Caco-2 (cell line): Measurements from ENCODE around the gene STAT3. TPM values are rescaled to one million over a fixed set of nuclear protein-coding genes. Genes with fewer than 3 reads are reported as not detected.

Source experiments
- BruUV-seq: library from RNA; stranded (reverse); fragments of 400-500 nt; replicated peaks from 2 replicates; lab custom pipeline; 2021; lab: Mats Ljungman, UMichigan
- CTCF ChIA-PET: fragments of 300-600 bp; sonication (Branson Sonifier 250); formaldehyde crosslinking; loops from one replicate; lab custom pipeline; 2022; ENCODE audit warnings: antibody characterized with exemption; lab: Charles Lee
- POLR2A ChIA-PET: fragments of 300-600 bp; sonication (Branson Sonifier 250); formaldehyde crosslinking; loops from one replicate; lab custom pipeline; 2022; ENCODE audit warnings: antibody characterized with exemption; lab: Charles Lee
- DNase-seq, 2 experiments: peaks; one replicate each; pipeline versions ENCODE4 v3.0.0 to v3.0.0-alpha.2; 2020 to 2022
- H3K27me3 ChIP-seq: replicated peaks from 2 replicates; pipeline ENCODE4 v1.6.0; 2011; ENCODE audit warnings: low read length; ENCODE audit not compliant: control insufficient read depth, insufficient read depth
- H3K36me3 ChIP-seq: 2 replicates; pipeline ENCODE4 v1.5.1; 2011; ENCODE audit warnings: low read length; ENCODE audit not compliant: control insufficient read depth, insufficient read depth
- H3K4me1 ChIP-seq: fragments of 250-450 bp; sonication (Bioruptor Pico); 2 replicates; pipeline ENCODE4 v1.5.1; 2020; ENCODE audit warnings: mild to moderate bottlenecking
- H3K4me3 ChIP-seq: 2 replicates; pipeline ENCODE4 v1.5.1; 2011; ENCODE audit warnings: low read depth, mild to moderate bottlenecking, control low read depth, low read length
- H3K9me3 ChIP-seq: fragments of 250-450 bp; sonication (Bioruptor Pico); 2 replicates; pipeline ENCODE4 v1.5.1; 2020; ENCODE audit warnings: mild to moderate bottlenecking, moderate library complexity
- H3K27ac Mint-ChIP-seq: one replicate; pipeline ENCODE4 v1.8.0; 2022; ENCODE audit warnings: mixed read lengths; ENCODE audit not compliant: unreplicated experiment
- H3K27me3 Mint-ChIP-seq: one replicate; pipeline ENCODE4 v1.8.0; 2022; ENCODE audit warnings: mixed read lengths; ENCODE audit not compliant: insufficient read depth, unreplicated experiment
- H3K36me3 Mint-ChIP-seq: one replicate; pipeline ENCODE4 v1.8.0; 2022; ENCODE audit warnings: mild to moderate bottlenecking, mixed read lengths; ENCODE audit not compliant: insufficient read depth, unreplicated experiment
- H3K4me1 Mint-ChIP-seq: one replicate; pipeline ENCODE4 v1.8.0; 2022; ENCODE audit warnings: low read depth, mixed read lengths; ENCODE audit not compliant: unreplicated experiment
- H3K4me3 Mint-ChIP-seq: one replicate; pipeline ENCODE4 v1.8.0; 2022; ENCODE audit warnings: mild to moderate bottlenecking, moderate library complexity, mixed read lengths; ENCODE audit not compliant: unreplicated experiment
- H3K9me3 Mint-ChIP-seq: one replicate; pipeline ENCODE4 v1.8.0; 2022; ENCODE audit warnings: mixed read lengths; ENCODE audit not compliant: unreplicated experiment
- intact Hi-C: fragments of 100-400 bp; cut with micrococcal nuclease; formaldehyde crosslinking; loops from one replicate; pipeline ENCODE4 v1.10.0; 2022; ENCODE audit not compliant: unreplicated experiment
- total RNA-seq: library from RNA; stranded (reverse); gene quantifications from 2 replicates; pipeline ENCODE4 v1.2.3, GENCODE V29; 2022
- TF ChIP-seq, protein P1 (sequence below), 2 experiments: fragments of 200-600 bp in 1 of 2; IDR thresholded peaks; 1 replicate in 1 of 2; 2 replicates in 1 of 2; pipeline versions ENCODE4 v1.5.1 to v1.8.0; 2011 to 2022; ENCODE audit warnings: antibody characterized with exemption in 1 of 2, control low read depth in 1 of 2, inconsistent platforms in 1 of 2, low read depth in 1 of 2, low read length in 1 of 2, mild to moderate bottlenecking in 1 of 2, moderate library complexity in 1 of 2; ENCODE audit not compliant: insufficient read depth in 1 of 2, severe bottlenecking in 1 of 2, unreplicated experiment in 1 of 2

Gene STAT3
- total RNA-seq, 1 experiment from 2014 or later, result 73.7 TPM

DNA sequence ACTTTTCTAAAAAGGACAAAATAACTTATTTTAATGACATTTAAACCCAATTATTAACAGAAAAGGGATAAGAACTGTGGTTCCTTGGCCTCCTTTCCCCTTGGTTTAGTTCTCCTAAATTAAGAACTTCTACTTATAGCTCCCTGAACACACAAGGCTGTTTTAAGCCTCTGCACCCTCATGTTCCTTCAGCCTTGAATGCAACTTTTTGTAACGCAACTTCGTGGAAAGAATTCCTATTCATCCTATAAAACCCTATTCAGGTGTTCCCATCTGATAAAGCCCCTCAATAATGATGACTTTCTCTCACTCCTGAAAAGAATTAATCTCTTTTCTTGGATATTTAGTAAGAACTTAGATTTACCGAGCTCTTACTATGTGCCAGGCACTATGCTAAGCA is 6.3 kb downstream of the STAT3 start:
- no peaks in the 10 kb centered on the region; the same call in 1 of the 2 replicates for H3K36me3 ChIP-seq
- H3K4me3 ChIP-seq, result no peak overlapping the region
- H3K4me1 ChIP-seq, result peaks cover 17% of the 10 kb centered on the region
- H3K27me3 Mint-ChIP-seq, result no peaks in the 10 kb centered on the region
- intact Hi-C loops, result no loop called here
- H3K36me3 Mint-ChIP-seq, result peaks cover 4% of the 10 kb centered on the region
- POLR2A ChIA-PET, result no interaction called here
- no peaks in the 10 kb centered on the region for H3K9me3 Mint-ChIP-seq
- TF ChIP-seq, protein P1, sequence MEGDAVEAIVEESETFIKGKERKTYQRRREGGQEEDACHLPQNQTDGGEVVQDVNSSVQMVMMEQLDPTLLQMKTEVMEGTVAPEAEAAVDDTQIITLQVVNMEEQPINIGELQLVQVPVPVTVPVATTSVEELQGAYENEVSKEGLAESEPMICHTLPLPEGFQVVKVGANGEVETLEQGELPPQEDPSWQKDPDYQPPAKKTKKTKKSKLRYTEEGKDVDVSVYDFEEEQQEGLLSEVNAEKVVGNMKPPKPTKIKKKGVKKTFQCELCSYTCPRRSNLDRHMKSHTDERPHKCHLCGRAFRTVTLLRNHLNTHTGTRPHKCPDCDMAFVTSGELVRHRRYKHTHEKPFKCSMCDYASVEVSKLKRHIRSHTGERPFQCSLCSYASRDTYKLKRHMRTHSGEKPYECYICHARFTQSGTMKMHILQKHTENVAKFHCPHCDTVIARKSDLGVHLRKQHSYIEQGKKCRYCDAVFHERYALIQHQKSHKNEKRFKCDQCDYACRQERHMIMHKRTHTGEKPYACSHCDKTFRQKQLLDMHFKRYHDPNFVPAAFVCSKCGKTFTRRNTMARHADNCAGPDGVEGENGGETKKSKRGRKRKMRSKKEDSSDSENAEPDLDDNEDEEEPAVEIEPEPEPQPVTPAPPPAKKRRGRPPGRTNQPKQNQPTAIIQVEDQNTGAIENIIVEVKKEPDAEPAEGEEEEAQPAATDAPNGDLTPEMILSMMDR (IDR thresholded peaks at IDR 0.05; ENCODE audit: insufficient read depth in 1 of 2, low read depth in 1 of 2, low read length in 1 of 2, severe bottlenecking in 1 of 2, unreplicated experiment in 1 of 2), result no peak
- BruUV-seq, result no TSS peak
- H3K27ac Mint-ChIP-seq, result no peak overlapping the region
- CTCF ChIA-PET, result interaction anchor here (0.6 kb wide), 1 partner anchor 15 kb away, joined by 5 read pairs; no protein-coding TSS in a partner anchor
- H3K27me3 ChIP-seq, result no peaks in the 10 kb centered on the region
- no peak overlapping the region for H3K4me3 Mint-ChIP-seq
- no peak for DNase-seq
- peaks cover 17% of the 10 kb centered on the region for H3K4me1 Mint-ChIP-seq
- H3K9me3 ChIP-seq, result no peaks in the 10 kb centered on the region

DNA sequence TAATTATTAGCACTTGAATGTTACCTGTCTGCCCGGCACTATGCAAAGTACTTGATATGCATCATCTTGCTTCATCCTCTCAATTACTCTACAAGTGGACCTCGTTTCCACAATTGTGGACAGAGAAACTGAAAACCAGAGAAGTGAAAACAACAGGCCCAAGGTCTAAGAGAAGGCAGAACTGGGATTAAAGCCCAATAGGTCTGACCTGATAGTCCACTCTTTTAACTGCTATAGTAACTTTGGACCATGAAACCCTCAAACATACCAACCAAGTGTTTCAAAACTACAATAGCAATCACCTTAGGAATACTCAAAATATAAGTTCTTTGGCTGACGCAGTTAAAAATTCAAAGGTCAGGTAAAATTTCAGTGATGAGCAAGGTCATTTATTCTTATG is 7.3 kb downstream of the STAT3 start:
- no peaks in the 10 kb centered on the region for H3K27me3 ChIP-seq
- H3K36me3 ChIP-seq, result no peaks in the 10 kb centered on the region; the same call in 1 of the 2 replicates
- intact Hi-C loops, result no loop called here
- BruUV-seq, result no TSS peak
- Mint-ChIP-seq H3K27ac (no peak overlapping the region), H3K36me3 (peaks cover 4% of the 10 kb centered on the region), H3K9me3 (no peaks in the 10 kb centered on the region), H3K4me1 (peaks cover 10% of the 10 kb centered on the region), H3K27me3 (no peaks in the 10 kb centered on the region), H3K4me3 (no peak overlapping the region)
- no peaks in the 10 kb centered on the region for H3K9me3 ChIP-seq
- DNase-seq, result no peak
- TF ChIP-seq, protein P1 (IDR thresholded peaks at IDR 0.05; ENCODE audit: insufficient read depth in 1 of 2, low read depth in 1 of 2, low read length in 1 of 2, severe bottlenecking in 1 of 2, unreplicated experiment in 1 of 2), result no peak
- ChIA-PET CTCF (no interaction called here), POLR2A (interaction anchor here (0.7 kb wide), 1 partner anchor 52 kb away, joined by 15 read pairs; no protein-coding TSS in a partner anchor)
- H3K4me1 ChIP-seq, result peaks cover 13% of the 10 kb centered on the region
- H3K4me3 ChIP-seq, result no peak overlapping the region

DNA sequence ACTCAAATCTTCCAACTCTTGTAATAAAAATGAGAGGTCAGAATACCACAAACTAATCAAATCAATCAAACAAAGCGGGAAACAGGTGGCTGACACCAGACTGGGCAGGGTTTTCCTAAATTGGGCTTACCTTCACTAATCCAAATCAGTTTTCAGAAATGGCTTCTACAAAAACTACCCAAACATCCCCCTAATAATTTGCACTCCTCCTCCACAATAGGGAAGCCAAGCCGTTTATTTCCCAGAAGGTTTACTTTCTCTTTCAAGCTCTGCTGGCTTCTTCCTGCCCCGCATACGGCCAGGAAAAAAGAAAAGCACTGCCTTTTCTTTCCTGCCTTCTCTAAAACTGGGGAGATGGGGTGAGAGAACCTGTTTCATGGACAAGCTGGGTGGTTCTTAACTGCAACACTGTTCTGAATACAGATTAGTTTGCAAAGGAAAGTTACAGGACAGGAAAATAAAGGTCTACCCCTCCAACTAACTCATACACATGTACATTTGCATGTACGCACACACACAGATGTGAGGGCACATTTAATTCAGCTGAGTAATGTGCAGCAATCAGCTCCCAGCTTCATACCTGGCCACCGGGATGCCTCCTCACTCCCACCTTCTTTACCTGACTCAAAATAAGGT is 9.2 kb downstream of the STAT3 start:
- DNase-seq, result no peak
- Mint-ChIP-seq H3K27me3 (no peaks in the 10 kb centered on the region), H3K4me1 (peaks cover 10% of the 10 kb centered on the region), H3K9me3 (no peaks in the 10 kb centered on the region), H3K4me3 (no peak overlapping the region), H3K27ac (no peak overlapping the region), H3K36me3 (peaks cover 4% of the 10 kb centered on the region)
- ChIA-PET CTCF (interaction anchor here (0.6 kb wide), 1 partner anchor 27 kb away, joined by 3 read pairs; no protein-coding TSS in a partner anchor), POLR2A (no interaction called here)
- no peaks in the 10 kb centered on the region for H3K9me3 ChIP-seq
- H3K4me3 ChIP-seq, result no peak overlapping the region
- intact Hi-C loops, result no loop called here
- TF ChIP-seq, protein P1 (IDR thresholded peaks at IDR 0.05; ENCODE audit: insufficient read depth in 1 of 2, low read depth in 1 of 2, low read length in 1 of 2, severe bottlenecking in 1 of 2, unreplicated experiment in 1 of 2), result no peak
- no peaks in the 10 kb centered on the region; the same call in 1 of the 2 replicates for H3K36me3 ChIP-seq
- no TSS peak for BruUV-seq
- no peaks in the 10 kb centered on the region for H3K27me3 ChIP-seq
- H3K4me1 ChIP-seq, result peaks cover 13% of the 10 kb centered on the region
